ENCODE results near the gene DRD3. TPM values are rescaled to one million over a fixed set of nuclear protein-coding genes. Genes with fewer than 3 reads are reported as not detected.

Gene DRD3
- total RNA-seq, 4 donors from 2014 or later, result not detected

GRCh38 chr3:114122027-114122709 is 56.7 kb downstream of the DRD3 start:
- TF ChIP-seq CTCF (IDR thresholded peaks at IDR 0.05; ENCODE audit: low read depth), result no peak

- TF ChIP-seq CTCF (IDR thresholded peaks at IDR 0.05; ENCODE audit: low read depth), result no peak
Observed at GRCh38 chr3:114120211-114120610, 58.6 kb downstream of the DRD3 start.

GRCh38 chr3:114119776-114120175 is 59.1 kb downstream of the DRD3 start:
- TF ChIP-seq CTCF (IDR thresholded peaks at IDR 0.05; ENCODE audit: low read depth), result no peak

- no peak for TF ChIP-seq CTCF (IDR thresholded peaks at IDR 0.05; ENCODE audit: low read depth)
Observed at GRCh38 chr3:114115143-114115542, 63.7 kb downstream of the DRD3 start.

GRCh38 chr3:114114719-114115118 is 64.1 kb downstream of the DRD3 start:
- no peak for TF ChIP-seq CTCF (IDR thresholded peaks at IDR 0.05; ENCODE audit: low read depth)

GRCh38 chr3:114112696-114113095 is 66.2 kb downstream of the DRD3 start:
- TF ChIP-seq CTCF (IDR thresholded peaks at IDR 0.05; ENCODE audit: low read depth), result no peak

GRCh38 chr3:114111060-114111770 is 67.6 kb downstream of the DRD3 start:
- TF ChIP-seq CTCF (IDR thresholded peaks at IDR 0.05; ENCODE audit: low read depth), result no peak

Data from subcutaneous adipose tissue (tissue), 4 donors.